Activated CD8-positive, alpha-beta memory T cell treated with anti-CD3 and anti-CD28 coated beads, Interleukin-2, amount 50 U/mL, for 1 hour (primary cell): ENCODE results near the gene KRT26.
"Not testable (repeated sequence)": the region's sequence is repeated elsewhere in the genome, so short reads cannot be mapped to it uniquely, and the experiment has no call there.

Experiments
- DNase-seq: peaks from one replicate; pipeline ENCODE4 v3.0.0-alpha.2; 2020; ENCODE audit errors: extremely low read depth

Gene KRT26

GRCh38 chr17:40772101-40772500 lies at the start of gene KRT26:
KRT26 (minus strand) TSS chr17:40772201; CDS start chr17:40772113, 88 bp downstream.
- no peak for DNase-seq

GRCh38 chr17:40821536-40821935 lies 49.5 kb upstream of the KRT26 start:
- no peak for DNase-seq

- DNase-seq: no peak
These were observed 48.3 kb upstream of the KRT26 start for GRCh38 chr17:40820228-40820838.

- no peak for DNase-seq
These were observed 47.6 kb upstream of the KRT26 start for GRCh38 chr17:40819528-40820125.

GRCh38 chr17:40818733-40819527 lies 46.9 kb upstream of the KRT26 start:
- peak; percentile 35 for DNase-seq

- DNase-seq: no peak
These were observed 46.3 kb upstream of the KRT26 start for GRCh38 chr17:40818343-40818732.

- no peak for DNase-seq
These were observed 45.2 kb upstream of the KRT26 start for GRCh38 chr17:40817103-40817682.

GRCh38 chr17:40816569-40816968 lies 44.6 kb upstream of the KRT26 start:
- DNase-seq: no peak

- DNase-seq: no peak
These were observed 43.4 kb upstream of the KRT26 start for GRCh38 chr17:40815381-40815780.

GRCh38 chr17:40814657-40815056 lies 42.7 kb upstream of the KRT26 start:
- not testable (repeated sequence) for DNase-seq

- no peak for DNase-seq
These were observed 41.8 kb upstream of the KRT26 start for GRCh38 chr17:40813804-40814203.

GRCh38 chr17:40812639-40813038 lies 40.6 kb upstream of the KRT26 start:
- DNase-seq: no peak

- DNase-seq: no peak
These were observed 38.5 kb upstream of the KRT26 start for GRCh38 chr17:40810494-40810893.

- DNase-seq: no peak
These were observed 37.9 kb upstream of the KRT26 start for GRCh38 chr17:40809721-40810421.

- DNase-seq: no peak
These were observed 34.1 kb upstream of the KRT26 start for GRCh38 chr17:40806131-40806530.

GRCh38 chr17:40803617-40804082 lies 31.6 kb upstream of the KRT26 start:
- DNase-seq: peak; percentile 36

- DNase-seq: no peak
These were observed 29.2 kb upstream of the KRT26 start for GRCh38 chr17:40801157-40801556.

GRCh38 chr17:40800381-40800780 lies 28.4 kb upstream of the KRT26 start:
- no peak for DNase-seq

GRCh38 chr17:40799859-40800258 lies 27.9 kb upstream of the KRT26 start, which contains the start of gene KRT28:
KRT28 (minus strand) TSS chr17:40799959; CDS start chr17:40799893, 66 bp downstream.
- DNase-seq: no peak

GRCh38 chr17:40796846-40797245 lies 24.8 kb upstream of the KRT26 start:
- no peak for DNase-seq

GRCh38 chr17:40795019-40795667 lies 23.1 kb upstream of the KRT26 start:
- DNase-seq: no peak
